HG02623 (cell line): ENCODE results near the gene PTPRD.

Source experiments
- ATAC-seq: cut with Tn5 transposase; IDR thresholded peaks from one replicate; pipeline ENCODE4 v1.9.1; 2021; ENCODE audit warnings: moderate library complexity; ENCODE audit not compliant: unreplicated experiment

The PTPRD gene

GRCh38 chr9:9246726-9247125 lies 1366.1 kb downstream of the PTPRD start:
- ATAC-seq, result no peak

- no peak for ATAC-seq
Measured at GRCh38 chr9:9231946-9232345, 1380.9 kb downstream of the PTPRD start.

GRCh38 chr9:9229269-9229668 lies 1383.5 kb downstream of the PTPRD start:
- no peak for ATAC-seq

GRCh38 chr9:9223175-9223574 lies 1389.6 kb downstream of the PTPRD start:
- ATAC-seq, result no peak

DNA sequence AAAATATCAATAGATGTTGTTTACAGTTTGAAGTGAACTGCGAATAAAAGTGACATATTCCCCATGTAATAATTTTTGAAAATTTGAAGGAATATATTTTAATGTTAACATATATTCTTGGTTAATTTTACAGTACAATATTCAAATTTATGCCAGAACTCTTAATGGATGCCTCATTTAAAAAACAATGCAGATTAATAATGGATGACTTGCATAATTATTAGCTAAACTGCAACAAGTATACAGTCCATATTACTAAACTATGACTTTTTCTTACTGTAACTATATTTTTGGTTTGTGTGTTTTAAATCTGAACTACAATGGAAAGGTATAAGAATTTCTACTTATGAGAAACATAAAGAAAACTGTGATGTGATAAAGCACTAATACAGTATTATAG lies 1390.1 kb downstream of the PTPRD start:
- no peak for ATAC-seq

GRCh38 chr9:9216934-9217333 lies 1395.9 kb downstream of the PTPRD start:
- ATAC-seq, result no peak

DNA sequence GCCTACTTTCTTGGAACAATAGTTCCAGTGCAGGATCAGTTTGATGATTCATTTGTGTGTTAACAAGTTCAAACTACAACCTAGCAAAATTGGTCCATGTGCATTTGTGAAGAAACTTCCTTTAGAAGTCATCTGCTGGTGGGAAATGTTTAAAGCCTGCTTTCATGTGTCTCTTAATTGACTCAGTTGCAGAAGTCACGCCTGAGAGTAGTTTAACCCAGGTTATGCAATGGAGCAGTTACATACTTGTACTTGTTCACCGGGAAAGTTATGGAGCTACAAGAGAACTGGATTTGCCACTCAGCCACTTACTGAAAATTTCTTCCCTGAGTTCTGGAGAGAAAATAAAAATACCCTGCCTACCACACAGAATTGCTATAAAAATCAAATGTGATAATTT lies 1397.8 kb downstream of the PTPRD start:
- ATAC-seq, result no peak

- ATAC-seq, result no peak
Measured at GRCh38 chr9:9214066-9214465, 1398.7 kb downstream of the PTPRD start.

DNA sequence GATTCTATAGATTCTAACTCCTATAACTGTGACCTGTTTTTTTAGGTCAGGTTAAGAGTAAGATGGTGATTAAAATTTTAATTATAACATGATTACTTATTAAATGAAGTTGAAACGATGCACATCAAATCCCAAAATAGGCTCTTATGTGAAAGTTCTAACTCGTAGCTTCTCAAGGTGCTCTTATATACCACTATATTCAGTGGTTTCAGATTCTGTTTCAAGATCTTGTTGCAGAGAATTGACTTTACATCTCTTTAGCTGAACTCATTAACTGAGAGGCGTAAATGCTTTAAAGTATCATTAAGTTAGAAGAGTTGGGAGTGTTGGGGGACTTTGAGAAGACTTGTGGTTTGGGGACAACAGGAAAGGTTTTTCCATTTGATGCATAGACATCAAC lies 1399.8 kb downstream of the PTPRD start:
- ATAC-seq, result no peak

DNA sequence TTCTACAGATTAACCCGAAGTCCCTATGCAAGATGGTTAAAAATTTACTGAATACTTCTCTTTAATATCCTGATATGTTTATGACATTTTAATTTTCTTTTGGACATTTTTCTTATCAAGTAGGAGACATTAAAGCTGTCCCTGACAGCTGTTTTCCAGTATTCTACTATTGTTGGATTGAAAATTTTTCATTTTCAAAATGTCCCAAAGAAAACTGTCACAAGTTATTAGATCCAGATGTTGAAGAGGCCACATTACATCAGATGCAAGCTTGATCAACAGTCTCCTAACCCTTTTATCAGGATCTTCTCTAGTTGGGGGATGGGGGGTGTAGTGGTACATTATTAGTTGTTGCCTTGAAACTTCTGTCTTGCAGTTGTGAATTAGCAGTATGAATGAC lies 1410.5 kb downstream of the PTPRD start:
- no peak for ATAC-seq

GRCh38 chr9:9186086-9186485 lies 1426.7 kb downstream of the PTPRD start:
- no peak for ATAC-seq

GRCh38 chr9:9182431-9182830 lies 1430.4 kb downstream of the PTPRD start:
- ATAC-seq, result no peak

GRCh38 chr9:9177081-9177480 lies 1435.7 kb downstream of the PTPRD start:
- ATAC-seq, result no peak

GRCh38 chr9:9174358-9174757 lies 1438.4 kb downstream of the PTPRD start:
- no peak for ATAC-seq

- ATAC-seq, result no peak
Measured at GRCh38 chr9:9173264-9173663, 1439.5 kb downstream of the PTPRD start.

GRCh38 chr9:9170439-9171134 lies 1442.2 kb downstream of the PTPRD start:
- ATAC-seq, result no peak

DNA sequence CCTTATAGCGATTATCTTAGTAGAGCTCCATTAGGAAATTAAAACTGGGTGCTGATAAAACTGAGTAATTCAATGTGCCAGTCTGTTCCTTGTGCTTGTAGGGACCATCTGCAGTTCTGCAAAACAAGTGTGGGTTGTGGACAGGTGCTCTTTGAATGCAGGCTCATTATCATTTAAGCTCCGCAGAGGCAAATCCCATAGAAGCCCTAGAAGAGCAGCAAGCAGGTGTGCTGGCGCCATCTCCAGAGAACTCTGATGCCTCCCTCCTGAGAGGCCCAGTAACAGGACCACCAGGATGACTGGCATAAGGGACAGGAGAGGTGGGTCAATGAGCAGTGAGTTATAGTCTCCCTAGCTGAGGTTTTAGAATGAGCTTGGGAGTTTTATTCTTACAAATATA lies 1470.8 kb downstream of the PTPRD start:
- ATAC-seq, result no peak

DNA sequence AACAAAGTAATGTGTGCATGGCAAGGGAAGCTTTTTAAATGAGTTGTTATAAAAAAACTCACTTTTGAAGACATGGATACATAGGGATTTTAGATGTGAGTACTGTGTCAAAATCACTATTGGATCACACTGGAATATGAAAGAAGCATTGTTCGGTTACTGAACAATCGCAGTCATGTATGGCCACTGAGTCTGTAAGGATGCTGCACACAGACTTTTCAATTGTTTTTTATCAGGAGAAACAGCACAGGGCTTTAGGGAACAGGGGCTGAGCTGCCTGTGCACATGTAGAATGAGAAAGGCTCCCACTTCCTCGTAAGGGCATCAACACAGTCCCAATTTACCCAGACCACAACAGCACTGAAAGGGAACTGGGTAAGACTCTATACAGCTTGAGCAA lies 1479.3 kb downstream of the PTPRD start:
- ATAC-seq, result no peak

- ATAC-seq, result no peak
Measured at GRCh38 chr9:9124616-9125015, 1488.2 kb downstream of the PTPRD start.

GRCh38 chr9:9122230-9122875 lies 1490.4 kb downstream of the PTPRD start:
- ATAC-seq, result no peak

DNA sequence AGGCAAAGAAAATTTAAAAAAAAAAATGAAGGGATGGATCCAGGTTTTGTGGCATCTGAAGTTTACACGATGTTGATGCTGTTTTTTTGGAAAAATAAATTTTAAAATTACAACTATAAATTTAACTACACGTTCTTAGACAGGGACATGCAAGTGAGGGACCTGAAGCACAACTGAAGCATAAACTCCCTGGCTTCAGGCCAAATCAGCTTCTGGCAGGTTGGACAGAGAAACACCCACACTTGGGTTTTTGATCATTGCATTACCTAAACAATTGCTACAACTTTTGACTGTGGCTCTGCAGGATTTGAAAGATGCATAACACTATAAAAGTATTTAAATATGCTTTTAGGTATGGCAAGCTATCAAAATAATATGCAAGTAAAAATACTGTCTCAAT lies 1494.9 kb downstream of the PTPRD start:
- ATAC-seq, result no peak

GRCh38 chr9:9112001-9112720 lies 1500.6 kb downstream of the PTPRD start:
- no peak for ATAC-seq
